HG03558 (cell line): ENCODE data around the gene ARHGAP24.
"Not testable (repeated sequence)": the region's sequence is repeated elsewhere in the genome, so short reads cannot be mapped to it uniquely, and the experiment has no call there.

ENCODE experiments used
- ATAC-seq: cut with Tn5 transposase; IDR thresholded peaks from one replicate; pipeline ENCODE4 v1.9.1; 2021; ENCODE audit warnings: moderate number of reproducible peaks; ENCODE audit not compliant: unreplicated experiment; ENCODE audit errors: extremely low read depth

ARHGAP24 gene

GRCh38 chr4:85828027-85828890 is 353.3 kb downstream of the ARHGAP24 start:
- ATAC-seq, result no peak

- no peak for ATAC-seq
These were observed 354.5 kb downstream of the ARHGAP24 start for GRCh38 chr4:85829276-85830051.

GRCh38 chr4:85831647-85832046 is 356.7 kb downstream of the ARHGAP24 start:
- no peak for ATAC-seq

GRCh38 chr4:85833302-85833701 is 358.4 kb downstream of the ARHGAP24 start:
- no peak for ATAC-seq

- no peak for ATAC-seq
These were observed 360.0 kb downstream of the ARHGAP24 start for GRCh38 chr4:85834934-85835333.

GRCh38 chr4:85836588-85837438 is 361.9 kb downstream of the ARHGAP24 start:
- no peak for ATAC-seq

- ATAC-seq, result no peak
These were observed 362.4 kb downstream of the ARHGAP24 start for GRCh38 chr4:85837439-85837733.

- ATAC-seq, result not testable (repeated sequence)
These were observed 365.1 kb downstream of the ARHGAP24 start for GRCh38 chr4:85839981-85840451.

- no peak for ATAC-seq
These were observed 367.6 kb downstream of the ARHGAP24 start for GRCh38 chr4:85842540-85842939.

- not testable (repeated sequence) for ATAC-seq
These were observed 378.8 kb downstream of the ARHGAP24 start for GRCh38 chr4:85853740-85854139.

- ATAC-seq, result no peak
These were observed 379.6 kb downstream of the ARHGAP24 start for GRCh38 chr4:85854546-85854945.

- no peak for ATAC-seq
These were observed 385.3 kb downstream of the ARHGAP24 start for GRCh38 chr4:85860066-85860740.

GRCh38 chr4:85861064-85861765 is 386.3 kb downstream of the ARHGAP24 start:
- ATAC-seq, result no peak

GRCh38 chr4:85862896-85863295 is 387.9 kb downstream of the ARHGAP24 start:
- no peak for ATAC-seq

GRCh38 chr4:85864259-85865205 is 389.6 kb downstream of the ARHGAP24 start:
- ATAC-seq, result no peak

GRCh38 chr4:85865256-85865655 is 390.3 kb downstream of the ARHGAP24 start:
- no peak for ATAC-seq

- ATAC-seq, result no peak
These were observed 391.6 kb downstream of the ARHGAP24 start for GRCh38 chr4:85866508-85866907.

GRCh38 chr4:85867271-85867670 is 392.3 kb downstream of the ARHGAP24 start:
- ATAC-seq, result no peak
